ENCODE measurements around the gene MBD6. TPM values are rescaled to one million over a fixed set of nuclear protein-coding genes. Genes with fewer than 3 reads are reported as not detected.

MBD6 gene
- total RNA-seq, 1 experiment from 2014 or later: 66.8 TPM

- H3K4me3 Mint-ChIP-seq: no peak overlapping the region
- peaks cover 26 to 74% (median 71%) of the 10 kb centered on the region in 3 experiments; a peak in 6 of 7 replicates for H3K36me3 Mint-ChIP-seq (ENCODE audit: insufficient read depth in 1 of 3, low read depth in 3 of 3)
- Histone ChIP-seq H2BK20ac (ENCODE audit: low read depth, low read length, poor library complexity, severe bottlenecking) (no peak overlapping the region), H2AK5ac (ENCODE audit: insufficient read length, low read length) (no peak overlapping the region), H3K4me2 (ENCODE audit: insufficient read depth, insufficient read length, low read length) (no peak overlapping the region), H3T11ph (ENCODE audit: low read length) (no peak overlapping the region), H2BK15ac (ENCODE audit: low read depth, low read length) (no peak overlapping the region), H4K8ac (replicated peaks; ENCODE audit: insufficient read length, low read depth, low read length) (no peak overlapping the region), H3K27ac (ENCODE audit: insufficient read length, low read depth, low read length) (no peak overlapping the region), H2BK12ac (ENCODE audit: insufficient read length, low read depth, low read length) (no peak overlapping the region), H3K79me1 (ENCODE audit: insufficient read depth, low read depth, low read length, poor library complexity, severe bottlenecking) (no peaks in the 10 kb centered on the region), H4K5ac (ENCODE audit: insufficient read length, low read depth, low read length) (no peak overlapping the region), H4K91ac (ENCODE audit: insufficient read length, low read depth, low read length) (no peak overlapping the region), H2AFZ (ENCODE audit: low read length) (no peak overlapping the region), H3K18ac (ENCODE audit: insufficient read length, low read depth, low read length) (no peak overlapping the region), H3K9ac (ENCODE audit: extremely low read depth, insufficient read length, low read length) (no peak overlapping the region), H3K23me2 (ENCODE audit: insufficient read length, low read depth, low read length, poor library complexity, severe bottlenecking) (peaks cover 5% of the 10 kb centered on the region), H3K9me3 (ENCODE audit: control insufficient read depth, low read depth, low read length) (no peaks in the 10 kb centered on the region), H3K14ac (ENCODE audit: insufficient read depth, low read length) (no peak overlapping the region), H2BK120ac (ENCODE audit: low read depth, low read length, poor library complexity, severe bottlenecking) (no peak overlapping the region), H3K56ac (ENCODE audit: insufficient read length, low read depth, low read length) (no peak overlapping the region), H3K4ac (ENCODE audit: low read depth, low read length) (no peak overlapping the region), H3K27me3 (ENCODE audit: insufficient read depth, low read length) (no peaks in the 10 kb centered on the region), H3K79me2 (ENCODE audit: insufficient read depth, low read length) (no peaks in the 10 kb centered on the region), H3K4me1 (ENCODE audit: insufficient read depth, low read length) (no peaks in the 10 kb centered on the region; the same call in 1 of the 2 replicates), H2BK5ac (ENCODE audit: insufficient read length, low read length) (no peak overlapping the region), H3K23ac (ENCODE audit: insufficient read length, low read depth, low read length) (no peak overlapping the region), H4K20me1 (ENCODE audit: control insufficient read depth, insufficient read depth, insufficient read length) (no peaks in the 10 kb centered on the region)
- no peaks in the 10 kb centered on the region for H3K9me3 Mint-ChIP-seq
- peaks cover 14 to 32% of the 10 kb centered on the region in 2 experiments for H3K4me1 Mint-ChIP-seq
- no peaks in the 10 kb centered on the region; the same call in 1 of the 2 replicates for H3K27me3 Mint-ChIP-seq (ENCODE audit: low read depth)
- TF ChIP-seq CTCF (conservative IDR thresholded peaks at IDR 0.05): no peak
- WGBS (ENCODE audit: extremely low coverage, insufficient read length, low lambda C conversion rate): no CpG with 5 or more reads among the region's 12 CpGs
- DNase-seq: no peak
- no peak overlapping the region; a peak in 1 of 7 replicates for H3K27ac Mint-ChIP-seq
Observed at GRCh38 chr12:57528176-57528575, 5.6 kb downstream of the MBD6 start.

Data from H9 (cell line).